HAP-1 (cell line): ENCODE measurements around the gene ZFPM1.

Experiments
- DNase-seq, 2 experiments: peaks; one replicate each; pipeline ENCODE4 v3.0.0-alpha.2; 2016 to 2020; ENCODE audit warnings: low spot score in 2 of 2
- H3K27me3 ChIP-seq: fragments of 250-450 bp; sonication (Bioruptor Pico); 2 replicates; pipeline ENCODE4 v1.5.1; 2020; ENCODE audit warnings: low read depth, mild to moderate bottlenecking, moderate library complexity
- H3K36me3 ChIP-seq: fragments of 250-450 bp; sonication (Bioruptor Pico); replicated peaks from 2 replicates; pipeline ENCODE4 v1.5.1; 2020; ENCODE audit warnings: mild to moderate bottlenecking
- H3K4me1 ChIP-seq: fragments of 250-450 bp; sonication (Bioruptor Pico); 2 replicates; pipeline ENCODE4 v1.5.1; 2020; ENCODE audit warnings: mild to moderate bottlenecking
- H3K4me3 ChIP-seq: fragments of 250-450 bp; sonication (Bioruptor Pico); 2 replicates; pipeline ENCODE4 v1.5.1; 2020; ENCODE audit warnings: mild to moderate bottlenecking, moderate library complexity
- H3K9me3 ChIP-seq: fragments of 250-450 bp; sonication (Bioruptor Pico); 2 replicates; pipeline ENCODE4 v1.5.1; 2020; ENCODE audit warnings: mild to moderate bottlenecking, moderate library complexity
- in situ Hi-C: fragments of 300-500 bp; cut with MboI; formaldehyde crosslinking; loops from 3 replicates; pipeline ENCODE4 v1.14.3; 2020; ENCODE audit warnings: low sequenced_read_pairs, inconsistent platforms, mixed read lengths

ZFPM1 gene

DNA sequence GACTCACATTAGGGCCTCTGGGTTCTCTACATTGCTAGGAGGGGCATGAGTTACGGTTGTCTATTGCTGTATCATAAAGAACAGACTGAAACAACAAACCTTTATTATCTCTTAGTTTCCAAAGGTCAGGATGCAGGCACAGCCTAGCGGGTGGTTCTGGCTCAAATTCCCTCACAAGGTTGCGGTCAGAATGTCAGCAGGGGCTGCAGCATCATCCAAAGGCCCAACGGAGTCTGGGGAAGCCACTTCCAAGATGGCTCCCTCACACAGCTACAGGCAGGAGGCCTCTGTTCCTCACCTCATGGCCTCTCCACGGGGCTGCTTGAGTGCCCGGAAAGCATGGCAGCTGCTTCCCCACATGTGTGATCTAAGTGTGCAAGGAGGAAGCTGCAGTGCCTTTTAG lies 29.6 kb upstream of the ZFPM1 start:
- DNase-seq, result no peak
- Histone ChIP-seq H3K9me3 (no peaks in the 10 kb centered on the region), H3K36me3 (no peaks in the 10 kb centered on the region), H3K4me1 (no peaks in the 10 kb centered on the region), H3K27me3 (no peaks in the 10 kb centered on the region), H3K4me3 (no peak overlapping the region)
- in situ Hi-C loops, result no loop called here

DNA sequence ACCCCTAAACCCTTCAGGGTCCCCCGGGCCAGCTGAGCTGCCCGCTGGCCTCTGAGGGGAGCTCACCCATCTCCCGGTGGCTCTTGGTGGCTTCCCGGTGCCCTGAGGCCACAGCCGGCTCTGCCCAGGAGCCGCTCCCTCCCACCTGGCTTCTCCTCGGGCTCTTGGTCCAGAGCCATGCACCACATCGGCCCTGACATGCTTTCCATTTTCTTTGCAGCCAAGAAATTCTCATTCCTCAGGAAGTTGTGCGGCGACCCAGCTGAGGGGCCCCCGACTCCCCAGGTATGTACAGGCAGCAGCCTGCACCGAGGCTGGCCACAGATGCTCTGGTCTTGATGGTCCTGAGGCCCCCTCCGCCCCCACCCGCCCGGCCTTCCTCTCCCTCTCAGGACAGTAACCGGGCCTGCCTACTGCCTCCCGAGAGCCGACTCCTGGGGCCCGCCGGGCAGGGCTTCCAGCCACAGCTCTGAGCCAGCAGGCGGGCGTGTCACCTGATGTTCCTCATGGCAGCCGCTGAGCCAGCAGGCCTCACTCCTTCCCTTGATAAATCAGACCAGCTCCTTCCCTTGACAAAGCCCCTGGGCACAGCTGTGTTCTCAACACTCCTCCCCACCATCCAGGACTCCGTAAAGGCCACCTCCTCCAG lies 28.4 kb upstream of the ZFPM1 start:
- no peaks in the 10 kb centered on the region for H3K9me3 ChIP-seq
- in situ Hi-C loops, result no loop called here
- peaks cover 9% of the 10 kb centered on the region for H3K27me3 ChIP-seq
- H3K4me3 ChIP-seq, result no peak overlapping the region
- H3K4me1 ChIP-seq, result no peaks in the 10 kb centered on the region
- H3K36me3 ChIP-seq, result no peaks in the 10 kb centered on the region
- DNase-seq, result no peak

DNA sequence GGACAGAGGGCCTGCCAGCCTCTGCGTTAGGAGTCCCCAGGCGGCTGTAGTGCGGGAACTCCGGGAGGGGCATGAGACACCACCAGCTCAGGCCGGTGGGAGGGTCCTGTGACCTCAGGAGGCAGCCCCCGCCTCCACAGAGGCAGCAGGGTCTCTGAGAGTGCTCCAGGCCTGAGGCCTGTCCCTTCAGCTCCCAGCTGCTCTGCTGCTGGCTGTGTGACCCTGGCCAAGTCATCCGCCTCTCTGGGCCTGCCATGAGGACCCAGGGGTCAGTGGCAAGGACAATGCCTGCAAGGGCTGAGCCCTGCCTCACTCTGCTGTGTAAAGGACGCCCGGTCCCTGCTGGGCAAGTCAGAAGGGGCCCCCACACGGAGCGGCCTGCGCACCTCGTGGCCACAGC lies 27.1 kb upstream of the ZFPM1 start:
- Histone ChIP-seq H3K27me3 (peaks cover 22% of the 10 kb centered on the region), H3K36me3 (no peaks in the 10 kb centered on the region), H3K4me3 (no peak overlapping the region), H3K4me1 (no peaks in the 10 kb centered on the region), H3K9me3 (no peaks in the 10 kb centered on the region)
- in situ Hi-C loops, result no loop called here
- DNase-seq, result no peak

DNA sequence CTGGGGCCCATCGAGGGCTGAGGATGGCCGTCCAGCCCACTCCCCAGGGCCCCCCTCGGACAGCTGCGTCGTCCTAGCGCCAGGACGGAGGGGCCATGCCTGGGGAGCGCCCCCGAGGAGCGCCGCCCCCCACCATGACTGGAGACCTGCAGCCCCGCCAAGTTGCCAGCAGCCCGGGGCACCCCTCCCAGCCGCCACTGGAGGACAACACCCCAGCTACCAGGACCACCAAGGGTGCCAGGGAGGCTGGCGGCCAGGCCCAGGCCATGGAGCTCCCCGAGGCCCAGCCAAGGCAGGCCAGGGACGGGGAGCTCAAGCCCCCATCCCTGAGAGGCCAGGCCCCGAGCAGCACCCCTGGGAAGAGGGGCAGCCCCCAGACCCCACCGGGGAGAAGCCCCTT lies 25.7 kb upstream of the ZFPM1 start:
- H3K4me3 ChIP-seq, result no peak overlapping the region
- H3K36me3 ChIP-seq, result no peaks in the 10 kb centered on the region
- in situ Hi-C loops, result no loop called here
- no peaks in the 10 kb centered on the region for H3K4me1 ChIP-seq
- DNase-seq, result no peak
- H3K27me3 ChIP-seq, result peaks cover 36% of the 10 kb centered on the region
- no peaks in the 10 kb centered on the region for H3K9me3 ChIP-seq

DNA sequence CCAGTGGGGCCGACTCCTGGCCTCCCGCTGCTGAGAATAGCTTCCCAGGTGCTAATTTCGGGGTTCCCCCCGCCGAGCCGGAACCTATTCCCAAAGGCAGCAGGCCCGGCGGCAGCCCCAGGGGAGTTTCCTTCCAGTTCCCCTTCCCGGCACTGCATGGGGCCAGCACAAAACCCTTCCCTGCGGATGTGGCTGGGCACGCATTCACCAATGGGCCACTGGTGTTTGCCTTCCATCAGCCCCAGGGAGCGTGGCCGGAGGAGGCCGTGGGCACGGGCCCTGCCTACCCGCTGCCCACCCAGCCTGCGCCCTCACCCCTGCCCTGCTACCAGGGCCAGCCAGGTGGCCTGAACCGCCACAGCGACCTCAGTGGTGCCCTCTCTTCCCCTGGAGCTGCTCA lies 24.9 kb upstream of the ZFPM1 start:
- in situ Hi-C loops, result no loop called here
- no peak for DNase-seq
- no peak overlapping the region for H3K4me3 ChIP-seq

DNA sequence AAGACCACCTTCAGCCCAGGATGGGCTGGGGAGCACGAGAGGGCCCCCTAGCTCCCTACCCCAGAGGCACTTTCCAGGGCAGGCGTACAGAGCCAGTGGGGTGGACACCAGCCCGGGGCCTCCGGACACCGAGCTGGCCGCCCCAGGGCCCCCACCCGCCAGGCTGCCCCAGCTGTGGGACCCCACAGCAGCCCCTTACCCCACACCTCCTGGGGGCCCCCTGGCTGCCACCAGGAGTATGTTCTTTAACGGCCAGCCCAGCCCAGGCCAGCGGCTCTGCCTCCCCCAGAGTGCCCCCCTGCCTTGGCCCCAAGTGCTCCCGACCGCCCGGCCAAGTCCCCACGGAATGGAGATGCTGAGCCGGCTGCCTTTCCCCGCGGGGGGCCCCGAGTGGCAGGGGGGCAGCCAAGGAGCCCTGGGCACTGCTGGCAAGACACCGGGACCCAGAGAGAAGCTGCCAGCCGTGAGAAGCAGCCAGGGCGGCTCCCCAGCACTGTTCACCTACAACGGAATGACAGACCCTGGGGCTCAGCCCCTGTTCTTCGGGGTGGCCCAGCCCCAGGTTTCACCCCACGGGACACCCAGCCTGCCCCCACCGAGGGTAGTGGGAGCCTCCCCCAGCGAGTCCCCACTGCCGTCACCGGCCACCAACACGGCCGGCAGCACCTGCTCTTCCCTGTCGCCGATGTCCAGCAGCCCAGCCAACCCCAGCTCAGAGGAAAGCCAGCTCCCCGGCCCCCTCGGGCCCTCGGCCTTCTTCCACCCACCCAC lies 24.3 kb upstream of the ZFPM1 start:
- H3K4me1 ChIP-seq, result no peaks in the 10 kb centered on the region
- no peaks in the 10 kb centered on the region for H3K36me3 ChIP-seq
- no peak for DNase-seq
- peaks cover 44% of the 10 kb centered on the region for H3K27me3 ChIP-seq
- in situ Hi-C loops, result no loop called here
- no peak overlapping the region for H3K4me3 ChIP-seq
- H3K9me3 ChIP-seq, result no peaks in the 10 kb centered on the region

More for the DNA sequence above, 24.9 kb upstream of the ZFPM1 start:
- Histone ChIP-seq H3K36me3 (no peaks in the 10 kb centered on the region), H3K27me3 (peaks cover 39% of the 10 kb centered on the region), H3K9me3 (no peaks in the 10 kb centered on the region), H3K4me1 (no peaks in the 10 kb centered on the region)

DNA sequence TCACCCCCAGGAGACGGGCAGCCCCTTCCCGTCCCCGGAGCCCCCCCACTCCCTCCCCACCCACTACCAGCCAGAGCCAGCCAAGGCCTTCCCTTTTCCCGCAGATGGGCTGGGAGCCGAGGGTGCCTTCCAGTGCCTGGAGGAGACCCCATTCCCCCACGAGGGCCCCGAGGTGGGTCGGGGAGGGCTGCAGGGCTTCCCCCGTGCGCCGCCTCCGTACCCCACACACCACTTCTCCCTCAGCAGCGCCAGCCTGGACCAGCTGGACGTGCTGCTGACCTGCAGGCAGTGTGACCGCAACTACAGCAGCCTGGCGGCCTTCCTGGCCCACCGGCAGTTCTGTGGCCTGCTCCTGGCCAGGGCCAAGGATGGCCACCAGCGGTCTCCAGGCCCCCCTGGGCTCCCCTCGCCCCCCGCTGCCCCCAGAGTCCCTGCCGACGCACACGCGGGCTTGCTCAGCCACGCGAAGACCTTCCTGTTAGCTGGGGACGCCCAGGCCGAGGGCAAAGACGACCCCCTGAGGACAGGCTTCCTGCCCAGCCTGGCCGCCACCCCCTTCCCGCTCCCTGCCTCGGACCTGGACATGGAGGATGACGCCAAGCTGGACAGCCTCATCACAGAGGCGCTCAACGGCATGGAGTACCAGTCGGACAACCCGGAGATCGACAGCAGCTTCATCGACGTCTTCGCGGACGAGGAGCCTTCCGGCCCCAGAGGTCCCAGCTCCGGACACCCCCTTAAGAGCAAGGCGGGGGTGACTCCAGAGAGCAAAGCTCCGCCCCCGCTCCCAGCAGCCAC lies 23.5 kb upstream of the ZFPM1 start:
- no peak for DNase-seq
- H3K4me1 ChIP-seq, result no peaks in the 10 kb centered on the region
- no peak overlapping the region for H3K4me3 ChIP-seq
- no peaks in the 10 kb centered on the region for H3K36me3 ChIP-seq
- in situ Hi-C loops, result loop anchor here (10.0 kb wide), 1 partner anchor 145 kb away; no protein-coding TSS in a partner anchor
- H3K27me3 ChIP-seq, result peaks cover 48% of the 10 kb centered on the region
- no peaks in the 10 kb centered on the region for H3K9me3 ChIP-seq

DNA sequence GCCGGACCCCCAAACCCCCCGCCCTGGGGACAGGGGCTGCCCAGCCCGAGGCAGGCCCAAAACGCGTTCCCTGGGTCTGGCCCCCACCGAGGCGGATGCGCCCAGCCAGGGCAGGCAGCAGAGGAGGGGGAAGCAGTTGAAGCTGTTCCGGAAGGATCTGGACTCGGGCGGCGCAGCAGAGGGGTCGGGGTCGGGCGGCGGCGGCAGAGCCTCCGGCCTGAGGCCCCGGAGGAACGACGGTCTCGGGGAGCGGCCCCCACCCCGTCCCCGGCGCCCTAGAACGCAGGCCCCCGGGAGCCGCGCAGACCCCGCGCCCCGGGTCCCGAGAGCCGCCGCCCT lies 22.9 kb upstream of the ZFPM1 start:
- Histone ChIP-seq H3K27me3 (peaks cover 54% of the 10 kb centered on the region), H3K4me1 (no peaks in the 10 kb centered on the region), H3K9me3 (no peaks in the 10 kb centered on the region), H3K4me3 (no peak overlapping the region), H3K36me3 (no peaks in the 10 kb centered on the region)
- no peak for DNase-seq
- in situ Hi-C loops, result loop anchor here (10.0 kb wide), 1 partner anchor 145 kb away; no protein-coding TSS in a partner anchor

DNA sequence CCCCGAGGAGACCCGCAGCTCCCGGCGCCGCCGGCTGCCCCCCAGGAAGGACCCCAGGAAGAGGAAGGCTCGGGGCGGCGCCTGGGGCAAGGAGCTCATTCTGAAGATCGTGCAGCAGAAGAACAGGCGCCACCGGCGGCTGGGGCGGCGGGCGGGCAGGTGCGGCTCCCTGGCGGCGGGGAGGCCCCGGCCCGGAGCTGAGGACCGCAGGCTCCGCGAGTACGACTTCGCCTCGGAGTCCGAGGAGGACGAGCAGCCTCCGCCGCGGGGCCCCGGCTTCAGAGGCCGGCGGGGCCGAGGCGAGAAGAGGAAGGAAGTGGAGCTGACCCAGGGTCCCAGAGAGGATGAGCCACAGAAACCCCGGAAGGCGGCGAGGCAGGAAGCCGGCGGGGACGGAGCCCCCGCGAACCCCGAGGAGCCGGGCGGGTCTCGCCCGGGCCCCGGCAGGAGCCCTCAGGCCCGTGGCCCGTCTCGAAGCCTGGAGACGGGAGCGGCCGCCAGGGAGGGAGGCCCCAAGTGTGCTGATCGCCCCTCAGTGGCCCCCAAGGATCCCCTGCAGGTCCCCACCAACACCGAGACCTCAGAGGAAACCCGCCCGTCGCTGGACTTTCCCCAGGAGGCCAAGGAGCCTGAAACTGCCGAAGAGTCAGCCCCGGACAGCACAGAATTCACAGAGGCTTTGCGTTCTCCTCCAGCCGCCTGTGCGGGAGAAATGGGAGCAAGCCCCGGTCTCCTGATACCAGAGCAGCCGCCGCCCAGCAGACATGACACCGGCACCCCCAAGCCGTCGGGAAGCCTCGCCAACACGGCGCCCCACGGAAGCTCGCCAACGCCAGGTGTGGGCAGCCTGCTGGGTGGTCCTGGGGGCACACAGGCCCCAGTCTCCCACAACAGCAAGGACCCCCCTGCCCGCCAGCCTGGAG lies 22.3 kb upstream of the ZFPM1 start:
- Histone ChIP-seq H3K36me3 (no peaks in the 10 kb centered on the region), H3K9me3 (no peaks in the 10 kb centered on the region), H3K4me3 (no peak overlapping the region), H3K27me3 (peaks cover 54% of the 10 kb centered on the region), H3K4me1 (no peaks in the 10 kb centered on the region)
- in situ Hi-C loops, result loop anchor here (10.0 kb wide), 1 partner anchor 146 kb away; no protein-coding TSS in a partner anchor
- no peak for DNase-seq

DNA sequence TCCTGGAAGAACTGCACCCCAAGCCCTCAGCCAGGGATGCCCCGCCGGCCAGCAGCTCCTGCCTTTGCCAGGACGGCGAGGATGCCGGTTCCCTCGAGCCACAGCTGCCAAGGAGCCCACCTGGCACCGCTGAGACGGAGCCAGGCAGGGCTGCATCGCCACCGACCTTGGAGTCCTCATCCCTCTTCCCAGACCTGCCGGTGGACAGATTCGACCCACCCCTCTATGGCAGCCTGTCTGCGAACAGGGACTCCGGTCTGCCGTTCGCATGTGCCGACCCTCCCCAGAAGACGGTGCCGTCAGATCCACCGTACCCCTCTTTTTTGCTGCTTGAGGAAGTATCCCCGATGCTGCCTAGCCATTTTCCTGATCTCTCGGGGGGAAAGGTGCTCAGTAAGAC lies 21.4 kb upstream of the ZFPM1 start:
- in situ Hi-C loops, result loop anchor here (10.0 kb wide), 1 partner anchor 147 kb away; no protein-coding TSS in a partner anchor
- peaks cover 54% of the 10 kb centered on the region for H3K27me3 ChIP-seq
- DNase-seq, result no peak

DNA sequence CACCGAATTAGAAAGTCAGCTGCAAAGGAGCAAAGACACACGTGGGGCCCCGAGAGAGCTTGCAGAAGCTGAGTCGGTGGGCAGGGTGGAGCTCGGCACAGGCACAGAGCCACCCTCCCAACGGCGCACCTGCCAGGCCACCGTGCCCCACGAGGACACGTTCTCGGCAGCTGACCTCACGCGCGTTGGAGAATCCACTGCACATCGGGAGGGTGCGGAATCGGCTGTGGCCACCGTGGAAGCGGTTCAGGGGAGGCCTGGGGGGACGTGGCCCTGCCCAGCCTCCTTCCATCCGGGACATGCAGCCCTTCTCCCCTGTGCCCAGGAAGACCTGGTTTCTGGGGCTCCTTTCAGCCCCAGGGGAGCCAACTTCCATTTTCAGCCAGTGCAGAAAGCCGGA lies 20.9 kb upstream of the ZFPM1 start:
- DNase-seq, result no peak
- in situ Hi-C loops, result loop anchor here (10.0 kb wide), 1 partner anchor 147 kb away; no protein-coding TSS in a partner anchor
- H3K9me3 ChIP-seq, result no peaks in the 10 kb centered on the region
- peaks cover 54% of the 10 kb centered on the region for H3K27me3 ChIP-seq
- H3K4me3 ChIP-seq, result no peak overlapping the region
- H3K4me1 ChIP-seq, result no peaks in the 10 kb centered on the region
- H3K36me3 ChIP-seq, result no peaks in the 10 kb centered on the region

More for the DNA sequence above, 21.4 kb upstream of the ZFPM1 start:
- no peaks in the 10 kb centered on the region for H3K9me3 ChIP-seq
- no peak overlapping the region for H3K4me3 ChIP-seq
- H3K4me1 ChIP-seq, result no peaks in the 10 kb centered on the region
- no peaks in the 10 kb centered on the region for H3K36me3 ChIP-seq

DNA sequence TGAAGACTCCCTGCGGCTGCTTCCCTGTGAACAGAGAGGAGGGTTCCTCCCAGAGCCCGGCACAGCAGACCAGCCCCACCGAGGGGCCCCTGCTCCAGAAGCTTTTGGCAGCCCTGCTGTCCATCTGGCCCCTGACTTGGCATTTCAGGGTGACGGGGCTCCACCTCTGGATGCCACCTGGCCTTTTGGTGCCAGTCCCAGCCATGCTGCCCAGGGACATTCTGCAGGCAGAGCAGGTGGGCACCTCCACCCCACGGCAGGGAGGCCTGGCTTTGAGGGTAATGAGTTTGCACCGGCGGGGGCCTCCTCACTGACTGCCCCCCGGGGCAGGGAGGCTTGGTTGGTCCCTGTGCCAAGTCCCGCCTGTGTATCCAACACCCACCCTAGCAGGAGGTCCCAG lies 20.3 kb upstream of the ZFPM1 start:
- no peak for DNase-seq
- in situ Hi-C loops, result loop anchor here (10.0 kb wide), 1 partner anchor 148 kb away; no protein-coding TSS in a partner anchor
- H3K27me3 ChIP-seq, result peaks cover 54% of the 10 kb centered on the region
- H3K4me1 ChIP-seq, result no peaks in the 10 kb centered on the region
- no peak overlapping the region for H3K4me3 ChIP-seq
- H3K9me3 ChIP-seq, result no peaks in the 10 kb centered on the region
- no peaks in the 10 kb centered on the region for H3K36me3 ChIP-seq
